ENCODE results near the gene MPP3. TPM values are rescaled to one million over a fixed set of nuclear protein-coding genes. Genes with fewer than 3 reads are reported as not detected.

The MPP3 gene
- total and polyA plus RNA-seq, 9 of the 15 experiments (the other 6 are each of a cell fraction or from before 2014, with no cell fraction given), result 0.41 to 10.4 (median 4.5) TPM

- no peak for TF ChIP-seq ZNF280A (IDR thresholded peaks at IDR 0.05; ENCODE audit: low read depth, partially characterized antibody)
- no peak for TF ChIP-seq SLC30A9 (CRISPR knock-in tag; IDR thresholded peaks at IDR 0.05)
- TF ChIP-seq CREB5 (CRISPR knock-in tag; IDR thresholded peaks at IDR 0.05), result no peak
- no peak for TF ChIP-seq NRF1 (conservative IDR thresholded peaks at IDR 0.05 in 1 of 2, IDR thresholded peaks at IDR 0.05 in 1 of 2)
- TF ChIP-seq E2F8 (IDR thresholded peaks at IDR 0.05; ENCODE audit: low read depth, partially characterized antibody), result no peak
- no peak for TF ChIP-seq ZNF277 (CRISPR knock-in tag; IDR thresholded peaks at IDR 0.05; ENCODE audit: borderline replicate concordance)
- no peak for TF ChIP-seq ZNF165 (CRISPR knock-in tag; IDR thresholded peaks at IDR 0.05; ENCODE audit: borderline replicate concordance)
Measured at GRCh38 chr17:43787728-43788127, 45.2 kb downstream of the MPP3 start (continued).

All from K562 (cell line).